RWPE1 (cell line): ENCODE results near the gene TOR3A.

ENCODE experiments used
- CTCF ChIA-PET: fragments of 350-600 bp; sonication (Branson Sonifier 250); formaldehyde crosslinking; extraction: SDS; loops from one replicate; lab custom pipeline; 2021; lab: Yijun Ruan, JAX
- POLR2A ChIA-PET: fragments of 400-600 bp; formaldehyde crosslinking; extraction: SDS; loops from one replicate; lab custom pipeline; 2020; ENCODE audit warnings: antibody characterized with exemption; ENCODE audit not compliant: low non-redundant PET; lab: Yijun Ruan, JAX
- DNase-seq: peaks from one replicate; pipeline ENCODE4 v3.0.0; 2012; ENCODE audit warnings: low spot score
- H3K27ac ChIP-seq: fragments of 450-650 bp; 2 replicates; pipeline ENCODE4 v1.5.1; 2017
- TF ChIP-seq, protein P1 (sequence below): fragments of 450-650 bp; conservative IDR thresholded peaks from 2 replicates; pipeline ENCODE4 v1.5.1; 2017; ENCODE audit warnings: low read depth, mild to moderate bottlenecking

TOR3A gene

DNA sequence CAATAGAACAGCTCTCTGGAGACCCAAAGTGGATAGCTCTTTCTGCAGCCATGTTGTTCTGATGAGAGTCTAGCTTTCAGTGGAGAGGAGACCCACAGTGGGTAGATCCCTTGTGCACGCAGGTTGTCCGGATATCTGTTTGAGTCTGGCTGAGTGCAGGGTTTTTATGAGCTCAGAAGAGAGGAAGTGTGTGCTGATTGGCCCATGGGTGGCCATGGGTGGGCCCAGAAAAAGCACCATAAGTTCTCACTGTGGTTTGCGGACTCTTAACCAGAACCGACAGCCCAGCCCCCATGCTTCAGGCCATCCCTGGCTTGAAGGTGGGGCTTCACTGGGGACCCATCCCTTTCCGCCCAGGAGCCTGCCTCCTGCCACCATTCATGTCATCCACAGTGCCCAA, 39.2 kb upstream of the TOR3A start:
- ChIA-PET POLR2A (no interaction called here), CTCF (interaction anchor here (0.6 kb wide), 1 partner anchor 710 kb away, joined by 4 read pairs; no protein-coding TSS in a partner anchor)
- TF ChIP-seq, protein P1, sequence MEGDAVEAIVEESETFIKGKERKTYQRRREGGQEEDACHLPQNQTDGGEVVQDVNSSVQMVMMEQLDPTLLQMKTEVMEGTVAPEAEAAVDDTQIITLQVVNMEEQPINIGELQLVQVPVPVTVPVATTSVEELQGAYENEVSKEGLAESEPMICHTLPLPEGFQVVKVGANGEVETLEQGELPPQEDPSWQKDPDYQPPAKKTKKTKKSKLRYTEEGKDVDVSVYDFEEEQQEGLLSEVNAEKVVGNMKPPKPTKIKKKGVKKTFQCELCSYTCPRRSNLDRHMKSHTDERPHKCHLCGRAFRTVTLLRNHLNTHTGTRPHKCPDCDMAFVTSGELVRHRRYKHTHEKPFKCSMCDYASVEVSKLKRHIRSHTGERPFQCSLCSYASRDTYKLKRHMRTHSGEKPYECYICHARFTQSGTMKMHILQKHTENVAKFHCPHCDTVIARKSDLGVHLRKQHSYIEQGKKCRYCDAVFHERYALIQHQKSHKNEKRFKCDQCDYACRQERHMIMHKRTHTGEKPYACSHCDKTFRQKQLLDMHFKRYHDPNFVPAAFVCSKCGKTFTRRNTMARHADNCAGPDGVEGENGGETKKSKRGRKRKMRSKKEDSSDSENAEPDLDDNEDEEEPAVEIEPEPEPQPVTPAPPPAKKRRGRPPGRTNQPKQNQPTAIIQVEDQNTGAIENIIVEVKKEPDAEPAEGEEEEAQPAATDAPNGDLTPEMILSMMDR = no peak
- DNase-seq = no peak
- no peak overlapping the region for H3K27ac ChIP-seq

DNA sequence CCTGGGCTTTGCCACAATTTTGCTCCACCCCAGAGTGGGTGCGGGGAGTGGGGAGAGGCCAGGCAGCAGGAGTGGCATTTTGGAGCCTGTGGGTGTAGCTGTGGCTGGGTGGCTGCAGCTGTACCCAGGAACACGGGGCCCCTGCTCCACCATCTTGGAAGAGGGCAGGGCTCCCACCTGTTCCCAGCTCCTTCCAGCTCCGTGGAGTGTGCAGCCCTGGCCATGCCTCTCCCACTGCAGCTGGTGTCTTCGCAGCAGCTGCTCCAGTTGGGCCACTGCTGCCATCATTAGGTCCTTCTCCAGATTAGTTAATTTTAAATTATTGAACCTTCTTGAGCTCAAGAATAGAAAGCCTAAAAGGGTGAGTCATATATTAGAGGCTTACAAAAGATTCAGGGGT, 38.6 kb upstream of the TOR3A start:
- POLR2A ChIA-PET = no interaction called here
- no peak overlapping the region for H3K27ac ChIP-seq
- CTCF ChIA-PET = interaction anchor here (0.6 kb wide), 1 partner anchor 711 kb away, joined by 4 read pairs; no protein-coding TSS in a partner anchor
- no peak for DNase-seq
- TF ChIP-seq, protein P1 = no peak

DNA sequence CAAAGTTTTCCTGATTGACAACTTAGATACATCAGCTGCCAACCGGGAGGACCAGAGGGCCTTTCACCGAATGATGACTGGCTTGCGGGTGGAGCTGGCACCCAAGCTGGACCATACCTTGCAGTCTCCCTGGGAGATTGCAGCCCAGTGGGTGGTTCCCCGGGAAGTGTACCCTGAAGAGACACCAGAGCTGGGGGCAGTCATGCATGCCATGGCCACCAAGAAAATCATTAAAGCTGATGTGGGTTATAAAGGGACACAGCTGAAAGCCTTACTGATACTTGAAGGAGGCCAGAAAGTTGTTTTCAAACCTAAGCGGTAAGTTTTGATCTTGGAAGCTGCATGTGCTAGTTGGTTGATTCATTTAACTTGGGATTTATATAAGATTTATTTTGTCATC, 38.0 kb upstream of the TOR3A start:
- CTCF ChIA-PET = no interaction called here

DNA sequence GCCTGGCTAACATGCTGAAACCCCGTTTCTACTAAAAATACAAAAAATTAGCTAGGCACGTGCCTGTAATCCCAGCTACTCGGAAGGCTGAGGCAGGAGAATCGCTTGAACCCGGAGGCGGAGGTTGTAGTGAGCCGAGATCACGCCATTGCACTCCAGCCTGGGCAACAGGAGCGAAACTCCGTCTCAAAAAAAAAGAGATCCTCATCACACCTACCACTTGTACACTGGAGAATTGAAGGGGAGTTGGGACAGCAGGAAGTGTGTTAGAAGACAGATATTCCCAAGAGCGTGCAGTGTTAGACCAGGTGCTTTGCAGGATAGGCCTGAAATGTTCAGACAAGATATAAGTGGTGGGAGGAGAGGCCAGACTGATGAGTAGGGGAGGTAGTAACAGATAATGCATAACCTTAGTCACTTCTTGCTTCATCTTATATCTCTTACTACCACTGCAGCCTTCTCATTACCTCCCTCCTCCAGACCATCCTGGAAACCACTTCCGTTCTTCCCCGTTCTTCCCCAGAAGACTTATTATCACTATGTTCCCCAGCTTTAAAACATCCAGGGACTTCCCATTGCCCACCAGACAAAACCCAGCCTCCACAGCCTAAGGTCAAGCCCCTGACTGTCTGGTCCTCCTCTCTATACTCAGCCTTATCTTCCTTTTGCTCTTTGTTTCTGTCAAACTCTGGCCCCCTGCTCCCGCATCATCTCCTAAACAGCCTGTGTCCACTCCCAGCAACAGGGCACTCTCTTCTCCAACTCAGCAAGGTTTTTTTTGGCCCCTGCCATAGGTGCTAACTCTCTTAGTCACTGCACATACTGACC, 34.8 kb upstream of the TOR3A start:
- DNase-seq = no peak

More for the DNA sequence above, 38.0 kb upstream of the TOR3A start:
- TF ChIP-seq, protein P1 = no peak
- no peak for DNase-seq
- no peak overlapping the region for H3K27ac ChIP-seq
- POLR2A ChIA-PET = no interaction called here

DNA sequence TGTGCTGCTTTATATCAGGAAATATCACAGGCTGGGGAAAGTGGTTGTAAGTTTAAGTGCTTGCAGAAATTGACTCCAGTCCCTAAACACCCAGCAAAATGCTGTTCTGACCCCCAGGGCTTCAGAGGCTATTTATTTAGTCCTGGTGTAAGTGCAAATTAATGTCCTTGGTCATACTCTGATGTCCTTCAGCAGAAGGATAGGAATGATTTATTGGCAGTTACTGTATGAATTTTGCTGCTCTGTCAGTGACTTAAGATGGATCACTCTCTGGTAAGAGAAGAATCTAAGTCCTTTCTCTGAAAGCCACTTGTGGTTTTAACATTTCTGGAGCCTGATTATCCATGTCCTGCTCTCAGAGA, 34.3 kb upstream of the TOR3A start:
- CTCF ChIA-PET = interaction anchor here (0.6 to 0.7 kb wide), 2 partner anchors 516 to 581 kb away, joined by 3 read pairs; no protein-coding TSS in a partner anchor
- TF ChIP-seq, protein P1 = no peak
- DNase-seq = no peak
- POLR2A ChIA-PET = no interaction called here
- no peak overlapping the region for H3K27ac ChIP-seq

More for the DNA sequence above, 34.8 kb upstream of the TOR3A start:
- H3K27ac ChIP-seq = no peak overlapping the region
- POLR2A ChIA-PET = no interaction called here
- CTCF ChIA-PET = interaction anchor here (0.6 to 0.7 kb wide), 2 partner anchors 515 to 580 kb away, joined by 3 read pairs; no protein-coding TSS in a partner anchor
- TF ChIP-seq, protein P1 = no peak

DNA sequence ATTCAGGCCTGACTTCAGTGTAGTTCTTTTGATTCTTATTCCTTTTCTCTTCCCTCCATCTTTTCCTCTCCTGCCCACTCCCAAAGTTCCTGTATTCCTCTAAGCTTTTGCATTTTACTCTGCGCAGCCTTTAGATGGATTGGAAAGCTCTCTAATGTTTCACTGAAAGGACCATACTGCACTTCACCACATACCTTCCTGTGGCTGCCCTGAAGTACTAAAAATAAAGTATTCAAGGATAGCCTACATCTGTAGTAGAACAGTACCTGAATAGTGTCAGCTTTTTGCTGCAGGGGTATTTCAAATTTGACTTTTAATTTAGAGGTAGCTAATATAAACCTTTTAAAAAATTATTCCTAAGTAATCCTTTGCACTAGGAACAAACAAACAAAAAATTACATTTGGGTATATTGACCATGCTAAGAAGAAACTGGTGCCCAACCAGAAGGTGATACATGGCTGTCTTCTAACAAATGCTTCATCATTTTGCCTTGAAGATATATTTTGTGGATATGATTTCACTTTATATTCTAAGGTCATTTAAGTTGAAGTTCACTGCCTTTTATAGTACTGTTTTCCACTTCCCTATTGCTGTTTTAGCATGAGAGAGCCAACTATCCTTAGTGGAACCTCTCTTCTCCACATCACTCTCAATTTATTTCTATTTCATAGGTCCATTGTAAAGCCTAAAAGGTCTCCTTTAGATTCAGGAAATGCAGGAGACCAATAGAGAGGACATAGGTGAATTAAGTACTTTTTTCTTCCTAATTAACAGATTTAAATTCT, 33.3 kb upstream of the TOR3A start:
- no peak for DNase-seq
- ChIA-PET POLR2A (no interaction called here), CTCF (interaction anchor here (0.6 kb wide), 1 partner anchor 434 kb away, joined by 3 read pairs; no protein-coding TSS in a partner anchor)
- TF ChIP-seq, protein P1 = no peak
- no peak overlapping the region for H3K27ac ChIP-seq
